ENCODE results near the gene SPAG16.
"Not testable (repeated sequence)": the region's sequence is repeated elsewhere in the genome, so short reads cannot be mapped to it uniquely, and the experiment has no call there.

Gene SPAG16

DNA sequence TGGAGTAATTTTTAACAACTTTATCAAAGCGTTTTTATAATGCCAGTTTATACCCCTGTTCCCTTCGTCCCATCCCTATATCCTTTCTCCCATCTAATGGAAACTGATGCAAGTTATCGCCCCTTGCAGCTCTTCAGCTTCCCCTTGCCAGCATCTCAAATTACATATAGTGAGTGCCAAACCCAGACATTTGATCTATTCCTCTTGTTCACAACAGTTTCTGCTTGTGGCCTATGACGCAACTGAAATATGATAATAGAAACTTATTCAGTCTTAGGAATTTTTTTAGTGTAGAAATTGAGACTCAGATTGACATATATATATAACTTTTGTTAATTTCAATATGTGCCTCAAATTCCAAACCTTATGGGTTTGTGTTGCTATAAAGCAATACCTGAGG is 564.4 kb downstream of the SPAG16 start:
- no peak for DNase-seq

DNA sequence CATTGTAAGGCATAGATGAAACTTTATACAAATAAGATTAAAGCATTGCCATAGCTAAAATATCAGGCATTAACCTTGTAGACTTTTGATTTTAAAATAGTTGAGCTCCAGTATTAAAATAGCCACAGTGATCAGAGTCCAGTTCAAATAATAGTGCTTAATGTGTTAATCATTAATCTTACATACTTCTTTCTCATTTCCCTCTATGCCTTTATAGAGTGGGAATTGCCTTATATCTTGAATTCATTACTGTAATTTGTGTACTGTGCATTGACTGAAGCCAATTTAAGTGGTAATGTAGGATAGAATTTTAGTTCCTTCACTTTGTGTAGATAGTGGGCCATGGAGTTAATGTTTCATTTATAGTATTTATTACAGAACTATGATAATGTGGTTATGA is 577.4 kb downstream of the SPAG16 start:
- DNase-seq = no peak

DNA sequence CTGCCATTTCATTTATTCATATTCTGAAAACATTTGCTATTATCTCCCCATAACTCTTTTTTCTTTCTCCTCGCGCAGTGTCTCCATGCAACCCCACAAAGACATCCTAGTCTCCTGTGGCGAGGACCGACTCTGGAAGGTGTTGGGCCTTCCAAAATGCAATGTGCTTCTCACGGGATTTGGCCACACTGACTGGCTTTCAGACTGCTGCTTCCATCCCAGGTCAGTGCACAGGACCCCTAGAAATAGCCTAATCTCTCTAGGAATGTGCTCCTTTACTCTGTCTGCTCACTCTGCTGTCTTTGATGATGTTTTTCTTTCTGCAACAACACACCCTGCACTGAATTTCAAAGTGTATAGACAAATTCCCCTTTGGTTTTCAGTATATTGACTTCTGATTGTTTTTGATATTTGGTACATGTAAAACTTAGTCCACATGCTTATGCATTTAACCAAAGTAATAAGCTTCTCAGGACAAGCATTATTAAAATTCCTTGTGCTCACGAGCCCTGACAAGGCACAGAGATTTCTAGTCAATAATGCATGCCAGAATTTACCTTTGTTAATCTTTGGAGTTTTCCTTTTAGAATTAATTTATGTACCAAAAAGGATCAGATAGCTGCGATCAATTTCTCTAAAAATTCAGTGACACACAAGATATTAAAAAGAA is 578.3 kb downstream of the SPAG16 start:
- no peak for DNase-seq

DNA sequence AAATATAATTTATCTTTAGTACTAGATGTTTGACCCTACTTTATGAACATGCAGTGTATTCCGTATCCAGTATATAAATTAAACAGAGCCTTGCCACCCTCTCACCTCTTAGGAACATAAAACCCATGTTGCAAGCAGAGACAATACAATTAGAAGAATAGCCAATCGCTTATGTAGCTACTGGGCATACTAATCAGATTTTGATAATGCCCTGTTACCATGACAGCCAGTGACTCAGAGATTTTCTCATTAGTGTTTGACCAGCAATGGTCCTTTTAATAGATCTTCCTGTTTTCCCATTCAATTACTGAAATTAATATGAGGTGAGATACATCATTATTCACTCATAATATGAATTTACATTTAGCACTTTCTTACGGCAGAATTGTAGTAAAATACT is 579.3 kb downstream of the SPAG16 start:
- no peak for DNase-seq

DNA sequence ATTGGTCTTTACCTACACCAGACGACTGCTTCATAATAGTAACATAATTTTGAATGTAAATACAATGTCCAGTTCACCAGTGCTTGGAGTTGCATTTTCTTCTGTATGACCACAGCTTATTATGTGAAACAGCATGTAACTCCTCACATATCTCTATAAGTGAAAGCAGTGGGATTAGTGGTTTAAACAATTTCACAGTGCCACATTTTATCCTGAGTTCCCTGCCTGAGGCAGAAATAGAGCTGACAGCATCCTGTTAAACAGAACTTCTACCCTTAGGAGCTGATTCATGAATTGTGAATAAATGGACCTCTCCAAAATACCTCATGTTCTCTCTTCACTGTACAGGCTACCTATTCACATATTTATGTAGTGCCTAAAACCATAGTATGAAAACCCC is 584.3 kb downstream of the SPAG16 start:
- no peak for DNase-seq

DNA sequence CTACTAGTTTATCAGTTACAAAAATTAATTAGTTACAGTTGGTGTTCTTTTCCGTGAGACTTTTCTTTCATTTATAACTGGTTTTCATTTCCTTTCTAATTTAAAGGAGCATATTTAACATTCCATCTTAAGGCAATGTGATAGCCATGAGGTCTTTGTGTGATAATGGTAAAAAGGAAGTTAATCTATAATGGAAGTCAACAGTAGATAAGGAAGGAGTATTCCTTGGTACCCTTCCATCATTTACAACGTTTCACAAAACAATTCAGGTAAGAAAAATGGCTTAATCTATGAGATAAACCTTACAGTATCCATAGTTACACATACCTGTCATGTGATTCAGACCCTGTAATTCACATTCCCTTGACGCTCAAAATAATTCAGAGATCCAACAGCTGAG is 601.2 kb downstream of the SPAG16 start:
- no peak for DNase-seq

DNA sequence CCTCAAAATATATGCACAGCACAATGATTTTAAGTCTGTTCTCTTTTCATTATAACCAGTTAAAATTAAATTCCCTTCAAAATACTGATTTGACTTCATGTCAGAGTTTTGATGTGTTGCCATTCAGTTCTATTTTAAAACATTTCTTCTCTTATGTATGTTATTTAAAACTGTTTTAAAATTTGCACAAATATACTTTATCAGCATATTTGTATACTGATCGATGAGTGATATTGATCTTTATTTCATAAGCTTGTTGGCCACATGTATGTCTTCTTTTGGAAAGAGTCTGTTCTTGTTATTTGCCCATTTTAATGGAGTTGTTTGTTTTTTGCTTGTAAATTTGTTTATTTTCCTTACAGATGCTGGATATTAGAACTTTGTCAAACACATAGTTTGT is 630.2 kb downstream of the SPAG16 start:
- no peak for DNase-seq

DNA sequence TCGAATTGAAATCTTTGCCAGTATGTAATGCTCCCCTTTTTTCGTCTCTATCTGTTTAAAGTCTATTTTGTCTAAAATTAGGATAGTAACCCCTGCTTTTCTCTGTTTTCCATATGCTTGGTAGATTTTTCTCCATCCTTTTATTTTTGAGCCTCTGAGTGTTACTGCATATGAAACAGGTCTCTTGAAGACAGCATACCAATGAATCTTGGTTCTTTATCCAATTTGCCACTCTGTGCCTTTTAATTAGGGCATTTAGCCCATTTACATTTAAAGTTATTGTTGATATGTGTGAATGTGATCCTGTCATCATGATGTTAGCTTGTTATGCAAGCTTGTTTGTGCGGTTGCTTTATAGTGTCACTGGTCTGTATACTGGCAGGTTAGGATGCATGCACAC is 635.8 kb downstream of the SPAG16 start:
- no peak for DNase-seq

DNA sequence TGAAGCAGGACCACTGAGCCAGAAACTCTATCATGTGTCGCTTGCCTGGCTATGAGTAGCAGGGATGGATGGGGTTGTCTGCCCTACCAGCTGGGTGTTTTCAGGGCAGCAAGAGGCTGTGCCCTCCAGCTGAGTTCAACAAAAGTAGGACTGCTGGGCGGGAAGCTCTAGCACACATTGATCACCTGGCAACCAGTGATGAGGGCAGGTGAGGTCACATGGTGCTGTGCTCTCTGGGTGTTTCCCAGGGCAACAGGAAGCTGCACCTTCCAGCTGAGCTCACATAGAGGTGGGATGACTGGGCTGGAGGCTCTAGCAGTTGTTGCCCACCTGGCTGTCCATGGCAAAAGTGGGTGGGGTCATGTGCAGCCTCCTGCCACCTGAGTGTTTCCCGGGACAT is 639.3 kb downstream of the SPAG16 start:
- no peak for DNase-seq

DNA sequence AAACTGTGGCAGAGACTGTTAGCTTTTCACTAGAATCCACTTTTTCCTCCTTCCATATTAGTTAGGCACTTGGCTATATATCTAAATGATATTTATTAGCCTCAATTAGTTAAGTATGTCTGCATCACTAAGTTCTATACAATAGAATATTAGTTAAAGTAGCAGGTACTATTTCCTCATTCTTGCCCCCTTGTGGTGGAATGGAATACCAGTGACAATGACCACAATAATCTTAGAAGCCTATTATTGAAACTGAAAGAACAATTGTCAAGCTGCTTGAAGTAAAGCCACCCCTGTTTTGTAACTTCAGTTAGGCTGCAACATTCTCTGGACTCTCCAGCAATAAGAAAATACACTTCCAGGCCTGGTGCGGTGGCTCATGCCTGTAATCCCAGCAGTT is 650.3 kb downstream of the SPAG16 start:
- no peak for DNase-seq

DNA sequence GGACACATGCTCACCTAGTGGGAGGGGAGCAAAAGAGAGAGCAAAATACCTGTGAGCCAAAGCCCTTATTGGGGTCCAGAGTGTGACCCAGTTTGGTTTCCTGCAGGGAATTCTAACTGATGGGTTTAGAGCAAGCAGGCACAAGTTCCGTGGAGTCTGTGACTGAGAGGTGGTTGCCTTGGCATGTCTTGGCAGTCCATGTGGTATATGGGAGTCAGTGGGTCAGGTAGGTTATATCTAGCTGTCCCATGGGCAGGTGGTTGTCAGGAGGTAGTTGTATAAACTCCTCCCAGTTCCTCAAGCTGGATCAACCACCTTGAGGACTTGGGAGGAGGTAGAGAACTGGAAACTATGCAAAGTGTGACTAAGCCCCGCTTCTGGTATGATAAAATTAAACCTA is 673.8 kb downstream of the SPAG16 start:
- no peak for DNase-seq

DNA sequence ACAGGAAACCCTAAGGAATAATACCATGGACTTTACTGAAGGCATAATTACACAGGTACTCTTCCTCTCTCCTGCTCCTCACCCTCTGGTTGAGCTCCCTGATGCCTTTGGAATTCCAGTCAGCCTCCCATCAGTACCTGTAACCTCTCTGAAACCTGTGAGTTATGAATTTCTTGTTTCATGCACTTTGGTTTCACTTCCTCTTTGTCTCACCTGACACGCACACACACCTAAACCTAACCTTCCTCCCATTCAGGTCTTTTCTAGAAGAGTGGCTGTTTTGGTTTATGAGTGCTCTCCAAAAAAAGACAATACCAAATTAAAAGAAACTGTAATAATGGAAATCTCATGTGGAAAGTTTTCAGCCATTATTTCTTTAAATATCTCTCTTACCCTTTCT is 675.3 kb downstream of the SPAG16 start:
- no peak for DNase-seq

DNA sequence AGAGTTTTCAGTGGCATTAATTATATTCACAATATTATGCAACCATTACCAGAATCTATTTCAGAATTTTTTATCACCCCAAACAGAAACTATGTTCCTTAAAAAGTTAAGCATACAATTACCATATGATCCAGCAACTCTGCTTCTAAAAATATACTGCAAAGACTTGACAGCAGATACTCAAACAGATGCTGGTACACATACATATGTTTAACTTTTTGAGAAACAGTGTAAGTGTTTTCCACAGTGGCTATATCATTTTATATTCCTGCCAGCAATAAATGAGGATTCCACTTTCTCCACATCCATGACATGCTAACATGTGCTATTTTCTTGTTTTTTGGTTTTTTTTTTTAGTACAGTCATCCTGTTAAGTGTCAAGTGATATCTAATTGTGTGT is 687.3 kb downstream of the SPAG16 start:
- DNase-seq = no peak

DNA sequence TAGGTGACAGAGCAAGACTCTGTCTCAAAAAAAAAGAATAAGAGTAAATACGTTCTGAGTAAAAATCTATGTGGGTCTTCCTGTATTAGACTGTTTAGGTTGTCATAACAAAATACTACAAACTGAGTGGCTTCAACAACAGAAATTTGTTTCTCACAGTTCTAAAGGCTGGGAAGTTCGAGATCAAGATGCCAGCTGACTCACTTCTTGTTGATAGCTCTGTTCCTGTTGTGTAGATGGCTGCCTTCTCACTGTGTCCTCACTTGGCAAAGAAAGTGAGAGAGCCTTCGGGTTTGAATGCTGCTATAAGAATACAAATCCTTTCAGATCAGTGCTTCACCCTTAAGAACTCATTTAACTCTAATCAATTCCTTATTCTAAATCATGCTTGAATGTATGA is 696.6 kb downstream of the SPAG16 start:
- DNase-seq = no peak

DNA sequence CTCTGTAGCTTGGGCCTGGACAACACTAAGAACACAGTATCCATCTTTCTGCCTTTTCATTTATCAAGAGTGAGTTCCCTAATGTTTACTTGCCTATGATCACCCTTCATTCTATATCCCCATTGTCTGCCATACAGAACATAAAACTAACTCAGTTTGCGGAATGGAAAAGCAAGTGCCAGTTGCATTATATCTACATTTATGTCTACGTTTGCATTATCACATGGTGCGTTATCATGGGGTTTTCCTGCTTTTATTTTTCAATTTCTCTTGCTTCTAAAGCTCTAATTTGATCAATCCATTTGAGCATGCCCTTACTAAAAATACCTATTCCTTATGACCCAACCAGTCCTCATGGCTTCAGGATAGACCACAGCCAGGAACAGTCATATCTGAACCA is 704.9 kb downstream of the SPAG16 start:
- no peak for DNase-seq

DNA sequence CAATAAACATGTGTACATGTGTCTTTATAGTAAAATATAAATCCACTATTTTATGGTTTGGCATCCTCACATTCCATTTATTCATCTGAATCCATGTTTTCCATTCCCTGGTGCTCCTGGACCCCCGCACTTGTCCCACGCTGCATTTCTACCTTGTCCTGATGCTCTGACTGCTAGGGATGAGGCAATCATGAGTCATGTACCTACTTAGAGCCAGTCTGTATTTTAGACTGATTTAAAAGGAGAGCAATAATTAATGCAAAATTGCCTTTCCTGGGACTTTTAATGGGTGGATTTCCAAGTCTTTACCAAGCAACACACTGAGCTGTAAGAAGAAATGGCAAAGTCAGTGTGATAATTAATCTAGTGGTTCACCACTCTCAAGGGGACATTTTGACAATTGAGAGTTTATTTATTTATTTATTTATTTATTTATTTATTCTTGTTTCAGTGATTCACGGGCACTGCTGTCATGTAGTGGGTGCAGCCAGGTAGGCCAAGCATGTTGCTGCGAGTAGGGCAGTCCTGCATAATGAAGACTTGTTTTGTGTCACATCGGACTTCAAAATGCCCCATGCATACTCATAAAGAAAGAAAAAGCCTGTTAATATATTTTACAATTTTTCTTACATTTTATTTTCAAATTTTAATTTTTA is 707.3 kb downstream of the SPAG16 start:
- DNase-seq = no peak

DNA sequence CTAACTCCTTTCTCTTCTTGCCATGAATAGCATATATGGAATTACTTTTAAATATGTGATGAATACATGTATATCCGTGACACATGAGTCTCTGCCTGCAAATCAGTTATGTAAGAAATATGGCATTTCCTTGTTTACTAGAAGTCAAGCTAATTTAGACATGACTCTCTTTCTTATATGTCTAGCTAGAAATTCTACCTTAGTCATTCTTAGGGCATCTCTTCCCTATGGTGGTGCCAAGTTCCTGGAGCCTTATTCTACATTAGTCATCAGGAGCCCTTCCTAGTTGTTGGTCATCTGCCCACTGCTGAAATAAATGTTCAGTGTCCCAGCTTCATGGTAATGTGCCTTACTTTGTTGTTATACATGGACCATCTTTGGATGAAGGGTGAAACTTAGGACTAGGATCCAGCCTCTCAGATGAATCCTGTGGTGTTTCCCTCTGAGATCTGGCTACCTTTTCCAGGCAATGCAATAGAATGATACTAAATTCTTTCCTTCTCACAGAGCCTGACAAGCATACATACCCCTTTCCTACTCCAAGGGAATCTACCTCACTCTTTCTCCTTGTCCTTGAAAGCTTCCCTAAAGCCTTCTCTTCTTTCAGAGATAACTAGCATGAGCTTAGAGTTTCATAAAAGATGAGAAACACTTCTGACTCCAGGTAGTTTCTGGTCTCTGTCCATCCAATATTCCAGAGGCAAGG is 711.3 kb downstream of the SPAG16 start:
- DNase-seq = no peak

DNA sequence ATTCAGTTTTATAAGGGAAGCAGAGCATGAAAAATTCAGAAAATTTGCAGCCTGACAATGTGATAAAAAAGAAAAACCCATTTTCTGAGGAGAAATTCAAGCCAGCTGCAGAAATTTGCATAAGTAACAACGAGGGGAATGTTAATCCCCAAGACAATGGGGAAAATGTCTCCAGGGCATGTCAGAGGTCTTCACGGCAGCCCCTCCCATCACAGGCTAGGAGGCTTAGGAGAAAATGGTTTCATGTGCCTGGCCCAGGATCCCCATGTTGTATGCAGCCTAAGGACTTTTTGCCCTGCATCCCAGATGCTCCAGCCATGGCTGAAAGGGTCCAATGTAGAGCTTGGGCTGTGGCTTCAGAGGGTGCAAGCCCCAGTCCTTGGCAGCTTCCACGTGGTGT is 714.7 kb downstream of the SPAG16 start:
- not testable (repeated sequence) for DNase-seq

DNA sequence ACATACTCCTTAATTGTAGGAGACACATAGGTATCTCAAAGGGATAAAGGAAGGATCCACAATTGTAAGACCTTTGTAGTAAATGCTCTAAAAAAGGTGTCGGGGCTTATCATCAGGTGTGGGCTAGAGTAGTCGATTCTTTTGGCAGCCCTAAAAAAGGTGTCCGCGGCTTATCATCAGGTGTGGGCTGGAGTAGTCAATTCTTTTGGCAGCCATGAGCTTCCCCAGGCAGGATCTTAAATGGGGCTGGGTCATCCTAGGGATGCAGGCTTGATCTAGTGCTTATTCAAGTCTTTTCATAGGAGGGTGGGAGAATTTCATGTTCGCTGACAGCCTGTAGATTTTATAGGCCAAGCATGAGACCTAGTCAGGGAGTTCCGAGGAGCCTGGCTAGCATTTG is 720.2 kb downstream of the SPAG16 start:
- no peak for DNase-seq

DNA sequence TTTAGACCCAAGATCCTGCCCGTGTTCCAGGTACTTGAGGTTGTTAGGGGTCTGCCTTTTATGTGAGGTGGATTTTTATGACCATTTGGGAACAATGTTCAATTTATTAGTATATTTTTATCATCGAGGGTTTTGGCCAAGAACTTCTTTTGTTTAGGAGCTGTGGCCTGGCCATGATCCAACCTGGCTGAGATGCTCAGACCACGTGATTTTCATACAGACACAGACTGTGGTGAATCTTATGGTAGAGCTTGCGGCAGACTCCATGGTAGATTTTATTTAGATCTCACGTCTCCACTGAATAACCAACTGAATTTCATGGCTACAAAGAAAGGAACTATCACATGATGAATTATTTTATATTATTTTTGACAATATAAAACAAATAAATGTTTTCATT is 721.1 kb downstream of the SPAG16 start:
- DNase-seq = no peak

DNA sequence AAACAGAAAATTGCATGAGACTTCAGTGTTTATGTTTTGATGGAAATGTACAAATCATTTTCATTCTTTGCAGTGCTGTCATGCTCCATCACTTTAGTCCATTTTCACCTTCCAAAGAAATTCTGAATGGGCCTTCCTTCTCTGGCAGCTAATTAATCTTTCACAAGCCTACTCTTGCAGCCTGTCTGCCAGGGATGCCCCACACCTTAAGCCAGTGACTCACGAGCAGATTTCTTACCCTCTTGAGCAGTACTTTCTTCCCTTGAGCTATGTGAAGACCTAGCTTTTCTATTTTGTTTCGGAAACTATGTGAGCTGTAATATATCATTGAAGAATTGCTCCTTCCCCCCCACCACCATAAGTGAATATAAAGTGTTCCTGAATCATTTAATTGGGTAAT is 722.3 kb downstream of the SPAG16 start:
- no peak for DNase-seq

DNA sequence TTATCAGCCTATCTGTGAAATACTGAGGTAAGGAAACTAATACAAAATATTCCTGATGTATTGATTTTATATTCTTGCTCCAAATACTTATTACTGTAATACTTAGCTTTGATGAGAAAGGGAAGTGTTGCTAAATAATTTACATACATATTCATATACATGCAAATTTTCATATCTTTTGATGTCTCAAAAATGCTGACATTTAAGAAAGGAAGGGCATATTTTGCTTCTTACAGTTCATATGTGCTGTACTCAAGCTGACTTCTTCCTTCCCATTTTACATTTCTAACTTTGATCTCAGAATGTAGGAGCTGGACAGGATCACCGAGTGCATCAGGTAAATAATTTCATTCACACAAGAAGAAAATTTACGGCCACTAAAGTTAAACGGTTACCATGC is 727.4 kb downstream of the SPAG16 start:
- DNase-seq = no peak

DNA sequence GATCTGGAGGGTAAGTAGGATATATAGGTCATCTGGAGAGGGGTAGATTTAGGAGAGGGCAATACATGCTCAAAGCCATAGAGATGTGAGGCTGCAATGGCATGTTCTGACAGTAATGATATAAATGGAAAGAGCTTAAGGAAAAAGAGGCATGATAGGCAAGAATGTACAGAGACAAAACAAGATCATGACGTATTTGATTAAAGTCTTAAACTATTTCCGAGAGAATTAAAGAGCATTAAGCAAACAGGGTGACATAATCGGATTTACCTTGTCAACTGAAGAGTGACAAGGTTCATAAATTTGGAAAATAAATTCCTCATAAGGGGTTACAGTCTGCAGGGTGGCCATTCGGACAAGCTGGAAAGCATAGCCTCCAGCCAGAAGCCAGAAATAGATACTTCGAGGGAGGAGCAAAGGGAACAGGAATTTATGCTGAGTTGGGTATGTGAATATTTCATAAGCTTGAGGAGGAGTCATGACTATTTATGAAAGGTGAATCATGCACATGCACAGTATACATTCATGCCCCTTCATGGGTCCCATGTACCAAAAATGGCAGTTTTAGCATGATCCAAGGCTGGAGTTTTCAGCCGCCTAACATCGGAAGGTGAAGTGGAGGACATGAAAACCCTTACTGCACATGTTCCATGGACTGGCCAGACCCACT is 730.4 kb downstream of the SPAG16 start:
- DNase-seq = no peak

Measured in KG1 (cell line).